HEK293 (cell line): ENCODE measurements around the gene TMEM98.

ENCODE experiments used
- CTCF ChIA-PET: fragments of 350-600 bp; formaldehyde crosslinking; extraction: SDS; loops from one replicate; lab custom pipeline; 2021; ENCODE audit warnings: antibody characterized with exemption; lab: Yijun Ruan, JAX
- POLR2A ChIA-PET: fragments of 300-600 bp; formaldehyde crosslinking; extraction: SDS; loops from one replicate; lab custom pipeline; 2020; ENCODE audit warnings: antibody characterized with exemption, inconsistent platforms; lab: Yijun Ruan, JAX
- H3K27ac ChIP-seq: fragments of 200-500 bp; sonication (Bioruptor generic); 2 replicates; pipeline ENCODE4 v1.5.1; 2014; ENCODE audit warnings: low read depth, low read length, control low read depth, inconsistent platforms; ENCODE audit errors: extremely low read depth
- H3K36me3 ChIP-seq, 2 experiments: fragments of 200-500 bp in 1 of 2; sonication (Bioruptor generic) in 1 of 2; 1 replicate in 1 of 2; 2 replicates in 1 of 2; pipeline ENCODE4 v1.5.1; 2014 to 2017; ENCODE audit warnings: inconsistent platforms in 2 of 2, low read length in 2 of 2; ENCODE audit not compliant: control insufficient read depth in 2 of 2, insufficient read depth in 1 of 2
- H3K4me1 ChIP-seq: fragments of 200-500 bp; sonication (Bioruptor generic); 2 replicates; pipeline ENCODE4 v1.5.1; 2014; ENCODE audit warnings: mild to moderate bottlenecking, low read length, inconsistent platforms; ENCODE audit not compliant: control insufficient read depth, insufficient read depth
- H3K4me3 ChIP-seq: 2 replicates; pipeline ENCODE4 v1.5.1; 2011; ENCODE audit warnings: low read depth, mild to moderate bottlenecking, control low read depth, low read length, moderate library complexity
- H3K9me3 ChIP-seq: fragments of 200-500 bp; sonication (Bioruptor generic); 2 replicates; pipeline ENCODE4 v1.5.1; 2014; ENCODE audit warnings: low read depth, low read length, inconsistent platforms; ENCODE audit not compliant: control insufficient read depth, insufficient read depth
- CTCF ChIP-seq: fragments of 450-650 bp; formaldehyde crosslinking; IDR thresholded peaks from 2 replicates; pipeline ENCODE4 v1.5.1; 2016; ENCODE audit warnings: missing biosample characterization, missing genetic modification characterization
- EGR2 ChIP-seq: fragments of 450-650 bp; formaldehyde crosslinking; IDR thresholded peaks from 2 replicates; pipeline ENCODE4 v1.5.1; 2016; ENCODE audit warnings: low read depth, missing biosample characterization, missing genetic modification characterization
- GLI4 ChIP-seq: fragments of 450-650 bp; formaldehyde crosslinking; IDR thresholded peaks from 2 replicates; pipeline ENCODE4 v1.5.1; 2016; ENCODE audit warnings: missing biosample characterization, missing genetic modification characterization
- GLIS1 ChIP-seq: fragments of 450-650 bp; formaldehyde crosslinking; IDR thresholded peaks from 2 replicates; pipeline ENCODE4 v1.5.1; 2016; ENCODE audit warnings: missing biosample characterization, missing genetic modification characterization
- HOXD13 ChIP-seq: sonication (generic); formaldehyde crosslinking; IDR thresholded peaks from 2 replicates; pipeline ENCODE4 v1.8.0; 2022; ENCODE audit warnings: missing genetic modification reagents, borderline replicate concordance
- KLF10 ChIP-seq: fragments of 450-650 bp; IDR thresholded peaks from 2 replicates; pipeline ENCODE4 v1.5.1; 2018; ENCODE audit warnings: missing biosample characterization, mild to moderate bottlenecking, missing genetic modification characterization
- MEIS1 ChIP-seq: sonication (generic); formaldehyde crosslinking; IDR thresholded peaks from 2 replicates; pipeline ENCODE4 v1.8.1; 2022; ENCODE audit warnings: missing genetic modification reagents, mild to moderate bottlenecking, borderline replicate concordance
- MZF1 ChIP-seq: fragments of 450-650 bp; formaldehyde crosslinking; IDR thresholded peaks from 2 replicates; pipeline ENCODE4 v1.5.1; 2017; ENCODE audit warnings: missing biosample characterization, missing genetic modification characterization, borderline replicate concordance
- OVOL3 ChIP-seq: fragments of 450-650 bp; formaldehyde crosslinking; IDR thresholded peaks from 2 replicates; pipeline ENCODE4 v1.5.1; 2016; ENCODE audit warnings: missing biosample characterization, missing genetic modification characterization
- PATZ1 ChIP-seq: fragments of 450-650 bp; formaldehyde crosslinking; IDR thresholded peaks from 2 replicates; pipeline ENCODE4 v1.5.1; 2016; ENCODE audit warnings: missing biosample characterization, missing genetic modification characterization
- PRDM1 ChIP-seq: fragments of 450-650 bp; formaldehyde crosslinking; IDR thresholded peaks from 2 replicates; pipeline ENCODE4; 2016; ENCODE audit warnings: missing biosample characterization, missing genetic modification characterization
- SP2 ChIP-seq: fragments of 450-650 bp; formaldehyde crosslinking; IDR thresholded peaks from 2 replicates; pipeline ENCODE4 v1.5.1; 2016; ENCODE audit warnings: missing biosample characterization, missing genetic modification characterization
- ZFHX2 ChIP-seq: fragments of 450-650 bp; formaldehyde crosslinking; conservative IDR thresholded peaks from 2 replicates; pipeline ENCODE4 v1.5.1; 2016; ENCODE audit warnings: missing biosample characterization, missing genetic modification characterization
- ZFP41 ChIP-seq: fragments of 450-650 bp; formaldehyde crosslinking; IDR thresholded peaks from 2 replicates; pipeline ENCODE4 v1.5.1; 2016; ENCODE audit warnings: missing biosample characterization, missing genetic modification characterization, borderline replicate concordance
- ZIC2 ChIP-seq: fragments of 450-650 bp; formaldehyde crosslinking; IDR thresholded peaks from 2 replicates; pipeline ENCODE4 v1.5.1; 2016; ENCODE audit warnings: missing biosample characterization, missing genetic modification characterization
- ZNF112 ChIP-seq: fragments of 450-650 bp; formaldehyde crosslinking; IDR thresholded peaks from 2 replicates; pipeline ENCODE4 v1.5.0; 2017; ENCODE audit warnings: missing biosample characterization, missing genetic modification characterization
- ZNF121 ChIP-seq: fragments of 450-650 bp; formaldehyde crosslinking; IDR thresholded peaks from 2 replicates; pipeline ENCODE4 v1.5.1; 2016; ENCODE audit warnings: missing biosample characterization, missing genetic modification characterization
- ZNF19 ChIP-seq: fragments of 450-650 bp; formaldehyde crosslinking; IDR thresholded peaks from 2 replicates; pipeline ENCODE4; 2016; ENCODE audit warnings: missing biosample characterization, missing genetic modification characterization, low read depth
- ZNF335 ChIP-seq: fragments of 450-650 bp; formaldehyde crosslinking; conservative IDR thresholded peaks from 2 replicates; pipeline ENCODE4 v1.5.1; 2016; ENCODE audit warnings: missing biosample characterization, missing genetic modification characterization
- ZNF423 ChIP-seq: fragments of 450-650 bp; formaldehyde crosslinking; IDR thresholded peaks from 2 replicates; pipeline ENCODE4 v1.5.1; 2016; ENCODE audit warnings: missing biosample characterization, missing genetic modification characterization
- ZNF48 ChIP-seq: fragments of 450-650 bp; formaldehyde crosslinking; IDR thresholded peaks from 2 replicates; pipeline ENCODE4 v1.5.1; 2016; ENCODE audit warnings: missing biosample characterization, missing genetic modification characterization
- ZNF548 ChIP-seq: fragments of 450-650 bp; formaldehyde crosslinking; IDR thresholded peaks from 2 replicates; pipeline ENCODE4 v1.5.1; 2016; ENCODE audit warnings: missing biosample characterization, missing genetic modification characterization
- ZNF558 ChIP-seq: fragments of 450-650 bp; formaldehyde crosslinking; IDR thresholded peaks from 2 replicates; pipeline ENCODE4 v1.5.1; 2016; ENCODE audit warnings: missing biosample characterization, missing genetic modification characterization
- ZNF571 ChIP-seq: fragments of 450-650 bp; formaldehyde crosslinking; IDR thresholded peaks from 2 replicates; pipeline ENCODE4 v1.5.0; 2017; ENCODE audit warnings: missing biosample characterization, missing genetic modification characterization
- ZNF596 ChIP-seq: fragments of 450-650 bp; IDR thresholded peaks from 2 replicates; pipeline ENCODE4 v1.5.0; 2018; ENCODE audit warnings: missing biosample characterization, mild to moderate bottlenecking, missing genetic modification characterization, moderate library complexity
- ZNF624 ChIP-seq: fragments of 450-650 bp; formaldehyde crosslinking; IDR thresholded peaks from 2 replicates; pipeline ENCODE4 v1.5.1; 2017; ENCODE audit warnings: missing biosample characterization, missing genetic modification characterization
- ZNF639 ChIP-seq: fragments of 450-650 bp; formaldehyde crosslinking; IDR thresholded peaks from 2 replicates; pipeline ENCODE4 v1.5.1; 2016; ENCODE audit warnings: missing biosample characterization, missing genetic modification characterization
- ZNF677 ChIP-seq: fragments of 450-650 bp; IDR thresholded peaks from 2 replicates; pipeline ENCODE4 v1.5.0; 2018; ENCODE audit warnings: missing biosample characterization, mild to moderate bottlenecking, missing genetic modification characterization, moderate library complexity
- ZNF701 ChIP-seq: fragments of 450-650 bp; formaldehyde crosslinking; IDR thresholded peaks from 2 replicates; pipeline ENCODE4 v1.5.1; 2016; ENCODE audit warnings: missing biosample characterization, missing genetic modification characterization
- ZNF776 ChIP-seq: fragments of 450-650 bp; formaldehyde crosslinking; IDR thresholded peaks from 2 replicates; pipeline ENCODE4 v1.5.0; 2017; ENCODE audit warnings: missing biosample characterization, missing genetic modification characterization, borderline replicate concordance
- ZNF843 ChIP-seq: fragments of 450-650 bp; formaldehyde crosslinking; IDR thresholded peaks from 2 replicates; pipeline ENCODE4 v1.5.1; 2016; ENCODE audit warnings: missing biosample characterization, missing genetic modification characterization

The TMEM98 gene

DNA sequence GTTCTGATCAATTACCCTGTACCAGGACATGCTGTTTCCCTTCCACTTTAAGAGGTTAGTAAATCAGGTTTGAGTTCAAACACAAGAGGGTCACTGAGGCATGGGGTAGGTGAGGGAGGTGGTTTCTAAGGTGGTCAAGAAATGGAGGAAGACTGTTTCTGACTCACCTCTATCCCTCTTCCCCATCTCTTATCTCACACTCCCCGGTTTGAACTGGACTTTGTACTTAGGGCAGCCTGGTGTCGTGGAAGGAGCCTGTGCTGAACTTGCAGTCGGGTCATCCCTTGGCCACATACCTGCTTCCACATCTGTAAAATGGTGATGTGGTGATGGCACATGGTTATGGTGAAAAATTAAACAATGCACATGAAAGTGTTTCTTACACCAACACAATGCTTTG, 17.2 kb upstream of the TMEM98 start (continued):
- TF ChIP-seq ZNF776 (tag by site-specific recombination) (no peak), ZFP41 (no peak)

DNA sequence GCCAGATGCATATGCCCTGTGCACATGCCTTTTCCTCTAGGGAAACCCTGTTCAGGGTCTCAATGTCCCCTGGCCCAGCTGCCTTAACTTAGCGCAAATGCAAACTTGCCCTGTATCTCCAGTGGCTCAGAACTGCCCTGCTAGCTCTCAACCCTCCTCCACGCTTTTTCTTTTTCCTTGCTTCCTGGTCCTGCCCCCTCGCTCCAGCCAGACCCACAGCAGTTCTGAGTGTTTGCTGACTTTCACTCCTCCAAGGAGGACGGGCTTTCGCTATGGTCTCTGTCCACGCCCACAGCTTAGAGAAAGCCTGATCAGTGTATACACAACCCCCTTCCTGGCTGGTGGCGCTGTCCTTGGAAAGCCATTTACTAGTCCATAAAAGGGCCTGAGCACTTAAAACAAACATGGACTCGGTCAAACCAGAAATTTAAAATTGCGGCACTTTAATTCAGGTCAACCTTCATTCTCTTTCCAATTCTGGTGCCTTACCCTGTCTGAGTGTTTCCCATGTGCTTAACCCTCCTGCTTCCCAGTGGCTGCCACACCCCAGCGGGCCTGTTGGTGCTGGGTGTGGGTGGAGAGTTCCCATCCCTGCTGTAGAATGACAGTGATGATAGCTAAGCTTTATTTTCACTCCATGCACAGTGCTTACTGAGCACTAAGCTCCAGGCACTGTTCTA, 15.6 kb upstream of the TMEM98 start:
- Histone ChIP-seq H3K27ac (no peak overlapping the region), H3K4me3 (no peak overlapping the region), H3K36me3 (no peaks in the 10 kb centered on the region), H3K4me1 (no peaks in the 10 kb centered on the region), H3K9me3 (no peaks in the 10 kb centered on the region)
- POLR2A ChIA-PET, result no interaction called here
- no peak for TF ChIP-seq ZNF112
- TF ChIP-seq CTCF (tag by site-specific recombination), result no peak
- no peak for TF ChIP-seq ZNF701 (tag by site-specific recombination)
- TF ChIP-seq ZNF19, result no peak
- no peak for TF ChIP-seq ZNF423
- peak; percentile 29; the same call in 1 of the 2 replicates for TF ChIP-seq EGR2 (tag by site-specific recombination)
- TF ChIP-seq ZNF548 (tag by site-specific recombination), result no peak
- no peak for TF ChIP-seq PRDM1
- TF ChIP-seq MZF1 (tag by site-specific recombination), result no peak
- TF ChIP-seq ZNF624 (tag by site-specific recombination), result no peak
- TF ChIP-seq ZNF558 (tag by site-specific recombination), result no peak
- no peak for TF ChIP-seq HOXD13 (CRISPR knock-in tag)
- TF ChIP-seq GLIS1 (tag by site-specific recombination), result peak; percentile 49
- peak; percentile 58 for TF ChIP-seq SP2
- 0 out of 2 replicates have a peak, but pooled peaks have one; percentile 19 for TF ChIP-seq ZFHX2 (tag by site-specific recombination)
- TF ChIP-seq PATZ1 (tag by site-specific recombination), result no peak
- no peak; the same call in none of the 2 replicates for TF ChIP-seq ZNF335
- CTCF ChIA-PET, result interaction anchor here (1.0 to 7.6 kb wide), 5 partner anchors 8 to 131 kb away, joined by 4 to 105 read pairs (median 25); partner anchors contain the start of gene MYO1D

DNA sequence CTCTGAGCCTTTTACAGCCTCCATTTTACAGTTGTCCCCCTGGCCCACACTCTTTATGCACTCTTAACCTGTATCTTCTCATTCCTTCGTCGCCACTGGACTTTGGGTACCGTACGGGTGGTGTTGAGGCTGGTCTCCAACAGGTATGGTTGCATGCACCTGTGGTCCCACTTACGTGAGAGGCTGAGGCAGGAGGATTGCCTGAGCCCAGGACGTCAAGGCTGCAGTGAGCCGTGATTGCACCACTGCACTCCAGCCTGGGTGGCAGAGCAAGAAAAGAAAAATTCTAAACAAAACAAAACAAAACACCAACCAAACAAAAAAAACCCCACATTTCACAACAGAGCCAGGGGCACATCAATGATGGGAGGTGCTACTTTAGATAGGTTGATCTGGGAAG, 14.4 kb upstream of the TMEM98 start:
- no peak overlapping the region for H3K4me3 ChIP-seq
- no peaks in the 10 kb centered on the region for H3K9me3 ChIP-seq
- no peak overlapping the region for H3K27ac ChIP-seq
- CTCF ChIA-PET, result interaction anchor here (0.6 to 7.6 kb wide), 5 partner anchors 22 to 180 kb away, joined by 3 to 105 read pairs (median 9); partner anchors contain the start of gene MYO1D
- no peaks in the 10 kb centered on the region for H3K36me3 ChIP-seq
- POLR2A ChIA-PET, result no interaction called here
- H3K4me1 ChIP-seq, result no peaks in the 10 kb centered on the region
- no peak for TF ChIP-seq ZNF571 (tag by site-specific recombination)
- no peak for TF ChIP-seq ZNF843 (tag by site-specific recombination)
- TF ChIP-seq ZIC2 (tag by site-specific recombination), result no peak
- TF ChIP-seq ZNF548 (tag by site-specific recombination), result no peak
- no peak for TF ChIP-seq OVOL3 (tag by site-specific recombination)
- TF ChIP-seq ZNF639 (tag by site-specific recombination), result no peak
- TF ChIP-seq ZNF596 (tag by site-specific recombination), result no peak
- no peak for TF ChIP-seq KLF10 (tag by site-specific recombination)
- no peak for TF ChIP-seq MEIS1 (CRISPR knock-in tag)
- no peak for TF ChIP-seq ZNF121
- no peak for TF ChIP-seq GLI4
- TF ChIP-seq ZNF677 (tag by site-specific recombination), result no peak
- no peak for TF ChIP-seq ZNF48
